ENCODE measurements around the gene TMEM201.
"Not testable (repeated sequence)": the region's sequence is repeated elsewhere in the genome, so short reads cannot be mapped to it uniquely, and the experiment has no call there.

Gene TMEM201

GRCh38 chr1:9601942-9602793 is 13.5 kb downstream of the TMEM201 start:
- no peak for DNase-seq

DNA sequence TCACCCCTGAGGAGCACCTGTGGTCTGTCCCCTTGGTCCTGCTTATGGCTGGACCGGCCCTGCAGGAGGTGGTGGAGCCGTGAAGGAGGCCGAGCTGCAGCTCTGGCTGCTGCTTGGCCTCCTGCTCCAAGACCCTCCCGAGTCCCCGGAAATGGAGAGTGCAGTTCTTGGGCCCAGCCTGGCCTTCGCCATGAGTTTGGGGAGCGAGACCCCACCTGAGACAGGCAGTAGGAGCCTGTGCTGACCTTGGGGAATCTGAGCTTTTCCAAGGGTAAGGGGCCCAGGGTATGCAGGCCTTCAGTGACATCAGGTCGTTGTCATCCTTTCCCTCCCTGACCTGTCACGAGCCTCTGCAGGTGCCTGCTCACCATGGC is 14.1 kb downstream of the TMEM201 start:
- no peak for DNase-seq

DNA sequence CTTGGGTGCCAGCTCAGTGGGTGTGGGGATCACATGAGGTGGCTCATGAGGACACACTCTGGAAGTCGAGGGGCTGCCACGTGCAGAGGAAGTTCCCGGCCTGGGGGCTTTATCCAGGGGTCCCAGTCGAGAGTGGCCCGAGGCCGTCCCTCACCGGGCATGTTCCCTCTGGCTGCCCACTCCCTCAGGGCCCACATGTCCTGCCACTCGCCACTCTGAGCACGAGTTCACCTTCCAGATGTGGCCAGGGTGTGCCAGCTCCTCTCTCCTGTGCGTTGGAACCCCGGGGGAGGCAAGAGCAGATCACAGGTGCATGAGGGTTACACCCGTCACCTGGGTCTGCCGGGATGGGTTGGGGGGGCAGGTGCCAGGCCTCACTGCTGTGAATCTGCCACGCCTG is 14.6 kb downstream of the TMEM201 start:
- DNase-seq = no peak

DNA sequence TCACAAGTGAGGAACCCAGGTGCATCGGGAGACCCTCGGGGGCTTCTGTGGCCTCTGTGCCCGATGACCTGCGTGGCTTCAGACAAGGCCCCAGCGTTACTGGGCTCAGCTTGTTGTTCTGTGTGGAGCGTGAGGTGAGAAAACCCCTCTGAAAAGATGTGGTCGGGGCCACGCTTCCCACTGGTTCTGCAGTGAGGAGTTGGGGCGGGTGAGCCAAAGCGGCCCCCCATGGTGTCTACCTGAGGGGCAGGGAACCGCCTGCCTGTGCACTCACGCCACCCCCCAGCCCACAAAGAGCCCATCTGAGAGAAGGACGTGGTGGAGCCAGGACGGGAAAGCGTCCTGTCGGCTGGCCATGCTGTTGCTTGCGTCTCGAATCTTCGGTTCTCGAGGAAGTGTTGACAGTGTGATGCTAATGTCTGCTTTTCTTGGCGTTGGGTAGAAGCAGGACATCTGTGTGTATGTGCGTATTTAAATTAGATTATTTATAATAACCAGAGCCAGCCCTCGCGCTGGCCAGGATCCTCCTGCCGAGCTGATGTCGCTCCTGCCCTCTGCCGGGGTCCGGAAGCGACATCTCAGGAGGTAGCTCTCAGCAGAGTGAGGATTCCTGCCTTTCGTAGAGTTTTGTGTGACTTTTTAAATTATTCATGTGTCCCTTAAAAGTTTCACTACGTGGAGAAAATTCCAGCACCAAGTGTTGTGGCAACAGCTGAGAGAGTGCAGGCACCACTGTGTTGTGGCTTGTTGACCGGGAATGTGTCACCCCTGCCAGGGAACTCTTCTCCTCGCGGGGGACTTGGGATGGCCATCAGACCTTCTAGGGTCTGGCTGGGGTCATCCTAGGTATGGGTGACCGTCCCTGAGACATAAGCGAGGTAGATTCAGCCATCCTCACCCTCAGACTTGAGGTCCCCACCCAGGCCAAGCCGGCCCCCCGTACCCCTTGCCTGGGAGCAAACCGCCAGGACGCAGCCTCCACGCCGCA is 15.3 kb downstream of the TMEM201 start:
- no peak for DNase-seq

DNA sequence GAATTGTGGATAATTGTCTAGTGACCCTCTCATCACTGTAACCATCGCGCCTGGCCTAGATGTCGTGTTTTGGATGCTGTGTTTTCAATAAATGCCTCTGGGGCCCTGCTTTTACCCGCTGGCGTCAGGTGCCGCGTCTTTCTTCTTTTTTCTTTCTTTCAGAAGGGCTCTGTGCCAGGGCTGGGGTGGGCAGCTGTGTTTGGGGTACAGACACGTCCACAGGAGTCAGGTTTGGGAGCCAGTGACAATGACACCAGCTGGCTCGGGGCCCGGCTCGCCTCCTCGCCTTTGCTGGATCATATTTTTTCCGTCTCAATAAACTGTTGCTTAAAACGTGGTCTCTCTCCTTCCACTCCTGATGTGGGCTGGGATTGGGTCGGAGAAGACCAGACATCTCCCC is 16.1 kb downstream of the TMEM201 start:
- no peak for DNase-seq

- no peak for DNase-seq
These were observed 17.3 kb downstream of the TMEM201 start for GRCh38 chr1:9605946-9606455.

- no peak for DNase-seq
These were observed 17.7 kb downstream of the TMEM201 start for GRCh38 chr1:9606458-9606857.

DNA sequence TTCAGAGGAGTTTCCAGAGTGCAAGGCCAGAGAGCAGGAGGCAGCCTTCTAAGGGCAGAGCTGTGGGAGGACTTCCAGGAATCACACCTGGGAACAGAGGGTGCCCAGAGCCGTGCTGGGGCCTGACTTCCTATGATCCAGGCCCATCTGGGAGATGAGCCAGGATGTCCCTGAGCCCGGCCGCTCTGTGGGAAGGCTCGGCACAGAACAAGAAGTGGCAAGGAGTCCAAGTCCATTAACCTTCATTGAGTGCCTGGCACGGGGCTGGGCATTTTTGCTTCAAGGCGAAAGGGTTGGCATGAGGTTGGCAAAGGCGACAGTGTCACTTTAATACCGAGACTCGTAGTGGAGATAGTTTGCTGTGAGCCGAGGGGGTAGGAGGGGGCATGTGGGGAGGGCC is 18.2 kb downstream of the TMEM201 start:
- no peak for DNase-seq

DNA sequence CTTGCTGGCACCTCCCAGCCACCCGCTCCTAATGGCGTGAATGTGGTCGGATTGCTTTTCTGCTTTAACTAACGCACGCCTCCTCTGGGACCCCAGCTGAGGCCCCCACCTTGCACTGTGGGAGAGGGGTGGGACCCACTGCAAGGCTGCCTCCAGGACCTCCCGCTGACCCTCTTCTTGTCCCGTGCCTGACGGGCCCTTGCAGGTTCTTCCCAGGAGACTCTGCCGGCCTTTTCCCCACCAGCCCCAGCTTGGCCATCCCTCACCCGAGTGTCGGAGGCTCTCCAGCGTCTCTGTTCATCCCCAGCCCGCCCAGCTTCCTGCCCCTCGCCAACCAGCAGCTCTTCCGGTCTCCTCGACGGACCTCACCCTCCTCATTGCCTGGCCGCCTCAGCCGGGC is 18.6 kb downstream of the TMEM201 start:
- no peak for DNase-seq

- no peak for DNase-seq
These were observed 21.3 kb downstream of the TMEM201 start for GRCh38 chr1:9609998-9610397.

DNA sequence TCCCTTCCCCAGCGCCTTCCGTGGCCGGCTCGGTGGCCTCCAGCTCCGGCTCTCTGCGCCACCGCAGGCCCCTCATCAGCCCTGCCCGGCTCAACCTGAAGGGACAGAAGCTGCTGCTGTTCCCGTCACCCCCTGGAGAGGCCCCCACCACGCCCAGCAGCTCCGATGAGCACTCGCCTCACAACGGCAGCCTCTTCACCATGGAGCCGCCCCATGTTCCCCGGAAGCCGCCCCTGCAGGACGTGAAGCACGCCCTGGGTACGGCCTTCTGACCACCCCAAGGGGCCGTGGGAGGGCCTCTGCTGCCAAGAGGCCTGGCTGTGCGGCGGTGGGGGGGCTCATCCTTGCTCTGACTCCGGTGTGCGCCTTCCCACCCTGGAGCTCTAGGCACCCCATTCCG is 21.8 kb downstream of the TMEM201 start:
- DNase-seq = no peak

- DNase-seq = no peak
These were observed 23.0 kb downstream of the TMEM201 start for GRCh38 chr1:9611716-9612115.

DNA sequence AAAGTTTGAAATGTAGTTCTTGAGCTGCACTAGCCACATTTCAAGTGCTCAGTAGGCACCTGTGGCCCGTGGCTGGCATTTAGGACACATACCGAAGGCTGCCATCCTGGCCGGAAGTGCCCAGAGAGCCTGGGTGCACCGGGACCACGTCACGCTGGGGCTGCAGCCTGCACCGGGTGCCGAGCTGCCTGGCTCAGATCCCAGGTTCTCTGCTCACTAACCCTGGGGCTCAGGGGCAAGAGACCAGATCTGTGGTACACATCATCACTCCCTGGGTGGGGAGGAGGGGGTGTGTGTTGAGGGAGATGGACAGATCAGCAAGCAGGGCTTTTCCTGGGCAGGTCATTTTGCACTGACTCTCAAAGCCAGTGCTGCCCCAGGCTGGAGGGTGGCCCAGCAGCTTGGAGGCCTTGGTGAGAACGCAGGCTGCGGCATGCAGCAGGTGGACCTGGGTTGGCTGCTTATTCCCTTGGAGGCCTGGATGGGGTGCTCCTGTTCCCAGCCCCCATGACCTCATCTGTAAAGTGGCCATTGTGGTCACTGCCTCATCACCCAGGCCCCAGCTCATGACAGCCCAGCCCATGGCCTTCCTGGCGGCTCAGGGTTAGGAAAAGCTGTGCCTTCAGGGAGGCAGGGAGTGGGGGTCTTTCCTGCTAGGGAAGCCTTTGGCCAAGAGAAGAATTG is 23.6 kb downstream of the TMEM201 start:
- no peak for DNase-seq

GRCh38 chr1:9612871-9613624 is 24.3 kb downstream of the TMEM201 start:
- no peak for DNase-seq

DNA sequence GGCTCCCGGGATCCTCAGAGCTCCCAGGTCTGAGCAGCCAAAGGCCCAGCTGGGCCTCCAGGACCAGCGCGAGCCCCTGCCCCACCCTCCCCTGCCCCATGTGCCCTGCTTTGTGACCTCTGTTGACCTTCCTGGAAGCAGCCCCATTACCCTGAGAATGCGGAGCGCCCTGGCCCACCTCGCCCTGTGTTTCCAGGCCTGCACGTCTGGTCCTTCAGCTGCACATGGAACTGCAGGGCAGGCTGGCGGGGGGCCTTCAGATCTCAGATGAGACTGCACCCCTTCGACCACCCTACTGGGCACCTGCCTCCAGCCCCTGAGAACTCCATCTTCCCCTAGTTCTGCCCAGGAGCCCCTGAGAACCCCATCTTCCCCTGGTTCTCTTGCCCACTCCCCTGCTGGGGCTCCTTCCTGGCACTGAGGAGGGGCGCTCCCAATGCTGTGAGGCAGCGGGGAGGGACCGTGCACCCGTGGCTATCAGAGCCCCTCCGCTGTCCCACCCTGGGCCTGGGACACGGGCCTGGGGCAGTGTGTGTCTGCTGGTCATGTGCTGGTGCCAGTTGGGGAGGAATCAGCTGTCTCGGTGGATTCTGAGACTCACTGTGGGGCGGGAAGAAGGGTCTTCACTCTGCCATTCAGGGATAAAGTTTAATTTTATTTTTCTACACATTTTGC is 25.1 kb downstream of the TMEM201 start:
- DNase-seq = no peak

GRCh38 chr1:9615316-9616063 is 26.8 kb downstream of the TMEM201 start:
- peak; percentile 4 for DNase-seq

- no peak for DNase-seq
These were observed 30.4 kb downstream of the TMEM201 start for GRCh38 chr1:9618909-9619679.

GRCh38 chr1:9621032-9621431 is 32.3 kb downstream of the TMEM201 start:
- DNase-seq = no peak

GRCh38 chr1:9624081-9624480 is 35.4 kb downstream of the TMEM201 start:
- no peak for DNase-seq

DNA sequence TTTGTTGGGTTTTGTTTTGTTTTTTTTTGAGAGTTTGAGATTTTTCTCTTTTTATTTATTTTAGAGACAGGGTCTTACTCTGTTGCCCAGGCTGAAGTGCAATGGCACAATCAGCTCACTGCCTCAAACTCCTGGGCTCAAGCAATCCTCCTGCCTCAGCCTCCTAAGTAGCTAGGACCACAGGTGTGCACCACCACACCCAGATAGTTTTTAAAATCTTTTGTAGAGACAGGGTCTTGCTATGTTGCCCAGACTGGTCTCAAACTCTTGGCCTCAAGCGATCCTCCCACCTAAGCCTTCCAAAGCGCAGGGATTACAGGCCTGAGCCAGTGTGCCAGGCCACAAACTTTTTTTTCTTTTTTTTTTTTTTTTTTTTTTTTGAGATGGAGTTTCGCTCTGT is 36.3 kb downstream of the TMEM201 start:
- not testable (repeated sequence) for DNase-seq
